GM18505 (cell line): ENCODE results near the gene SDR39U1.

ENCODE experiments used
- ATAC-seq: cut with Tn5 transposase; IDR thresholded peaks from one replicate; pipeline ENCODE4 v1.9.1; 2021; ENCODE audit not compliant: unreplicated experiment
- POLR2A ChIP-seq: IDR thresholded peaks from 4 replicates; pipeline ENCODE4 v1.6.1; 2011; ENCODE audit warnings: borderline replicate concordance; ENCODE audit not compliant: insufficient read depth, insufficient read length; ENCODE audit errors: extremely low read depth

SDR39U1 gene

GRCh38 chr14:24406416-24406815, 36.2 kb downstream of the SDR39U1 start:
- TF ChIP-seq POLR2A, result no peak
- no peak for ATAC-seq

DNA sequence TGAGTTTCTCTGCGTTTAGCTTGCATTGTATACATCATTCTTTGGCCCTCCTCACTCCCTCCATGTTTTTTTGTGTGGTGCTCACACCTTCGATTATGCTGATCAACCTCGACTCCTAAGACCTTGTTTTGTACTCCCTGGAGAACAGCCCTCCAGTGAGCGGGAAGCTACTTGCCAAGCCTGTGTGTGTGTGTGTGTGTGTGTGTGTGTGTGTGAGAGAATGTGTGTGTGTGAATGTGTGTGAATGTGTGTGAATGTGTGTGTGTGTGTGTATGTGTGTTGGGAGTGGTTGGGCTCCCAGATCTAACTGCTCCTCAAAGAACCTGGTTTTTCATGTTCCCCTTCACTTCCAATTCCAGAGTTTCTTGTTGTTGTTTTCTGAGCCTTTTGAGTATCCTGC, 37.8 kb downstream of the SDR39U1 start:
- ATAC-seq, result no peak
- TF ChIP-seq POLR2A, result no peak

GRCh38 chr14:24403294-24403998, 39.1 kb downstream of the SDR39U1 start:
- ATAC-seq, result no peak
- no peak for TF ChIP-seq POLR2A

- ATAC-seq, result no peak
- no peak for TF ChIP-seq POLR2A
These were observed 40.5 kb downstream of the SDR39U1 start for GRCh38 chr14:24401810-24402702.

GRCh38 chr14:24399999-24400718, 42.4 kb downstream of the SDR39U1 start:
- ATAC-seq, result no peak
- no peak for TF ChIP-seq POLR2A

DNA sequence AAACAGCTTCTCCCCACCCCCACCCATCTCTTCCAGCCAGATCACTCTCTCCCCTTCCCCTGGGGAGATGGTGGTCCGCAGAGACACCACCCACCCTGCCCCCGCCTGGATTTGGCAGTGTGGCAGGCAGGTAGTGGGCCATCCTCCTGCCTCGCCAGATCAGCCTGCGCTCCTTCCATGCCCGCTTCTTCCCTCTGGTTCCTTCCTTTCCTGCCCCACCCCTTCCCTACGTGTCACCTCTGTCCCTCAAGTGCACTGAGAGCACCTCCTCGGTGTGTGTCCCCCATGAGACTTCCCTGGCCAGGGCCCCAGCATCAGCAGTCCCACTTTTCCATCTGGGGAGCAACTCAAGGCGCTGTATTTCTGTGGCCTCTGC, 43.1 kb downstream of the SDR39U1 start:
- ATAC-seq, result no peak
- no peak for TF ChIP-seq POLR2A

- ATAC-seq, result no peak
- no peak for TF ChIP-seq POLR2A
These were observed 43.7 kb downstream of the SDR39U1 start, which contains the start of gene NYNRIN for GRCh38 chr14:24398653-24399446. Gene NYNRIN (plus strand): TSS chr14:24399003. CDS start chr14:24399247, 244 bp downstream.

GRCh38 chr14:24398293-24398652, 44.3 kb downstream of the SDR39U1 start:
- ATAC-seq, result no peak
- TF ChIP-seq POLR2A, result no peak

DNA sequence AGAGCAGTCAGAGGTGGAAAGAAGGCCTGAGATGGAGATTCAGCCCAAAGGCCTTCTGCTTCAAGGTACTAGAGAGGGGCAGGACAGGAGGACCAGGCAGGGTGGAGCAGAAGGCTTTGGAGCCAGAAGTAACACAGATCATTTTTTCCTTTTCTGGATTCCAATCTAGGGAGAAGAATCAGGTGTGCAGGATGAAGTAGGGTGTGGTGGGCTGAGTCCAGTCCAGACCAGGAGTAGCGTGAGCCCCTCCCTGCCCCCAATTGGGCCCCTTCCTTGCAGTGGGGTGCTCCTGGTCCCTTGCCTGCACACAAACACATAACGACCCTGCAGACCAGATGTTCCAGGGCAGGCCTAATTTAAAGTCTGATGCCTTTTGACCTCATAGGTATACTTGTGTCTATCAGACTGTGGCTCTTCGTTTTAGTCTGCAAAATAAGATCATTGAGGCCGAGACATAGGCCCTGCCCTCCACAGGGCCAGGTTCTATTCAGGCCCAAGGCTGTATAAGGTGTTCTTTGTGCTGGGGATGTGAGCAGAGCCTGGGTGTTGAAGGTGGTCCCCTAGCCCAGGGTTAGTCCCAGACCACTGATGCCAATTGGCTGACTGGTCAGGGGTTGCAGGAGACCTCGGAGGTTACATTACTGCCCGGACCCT, 44.8 kb downstream of the SDR39U1 start:
- no peak for TF ChIP-seq POLR2A
- ATAC-seq, result no peak

DNA sequence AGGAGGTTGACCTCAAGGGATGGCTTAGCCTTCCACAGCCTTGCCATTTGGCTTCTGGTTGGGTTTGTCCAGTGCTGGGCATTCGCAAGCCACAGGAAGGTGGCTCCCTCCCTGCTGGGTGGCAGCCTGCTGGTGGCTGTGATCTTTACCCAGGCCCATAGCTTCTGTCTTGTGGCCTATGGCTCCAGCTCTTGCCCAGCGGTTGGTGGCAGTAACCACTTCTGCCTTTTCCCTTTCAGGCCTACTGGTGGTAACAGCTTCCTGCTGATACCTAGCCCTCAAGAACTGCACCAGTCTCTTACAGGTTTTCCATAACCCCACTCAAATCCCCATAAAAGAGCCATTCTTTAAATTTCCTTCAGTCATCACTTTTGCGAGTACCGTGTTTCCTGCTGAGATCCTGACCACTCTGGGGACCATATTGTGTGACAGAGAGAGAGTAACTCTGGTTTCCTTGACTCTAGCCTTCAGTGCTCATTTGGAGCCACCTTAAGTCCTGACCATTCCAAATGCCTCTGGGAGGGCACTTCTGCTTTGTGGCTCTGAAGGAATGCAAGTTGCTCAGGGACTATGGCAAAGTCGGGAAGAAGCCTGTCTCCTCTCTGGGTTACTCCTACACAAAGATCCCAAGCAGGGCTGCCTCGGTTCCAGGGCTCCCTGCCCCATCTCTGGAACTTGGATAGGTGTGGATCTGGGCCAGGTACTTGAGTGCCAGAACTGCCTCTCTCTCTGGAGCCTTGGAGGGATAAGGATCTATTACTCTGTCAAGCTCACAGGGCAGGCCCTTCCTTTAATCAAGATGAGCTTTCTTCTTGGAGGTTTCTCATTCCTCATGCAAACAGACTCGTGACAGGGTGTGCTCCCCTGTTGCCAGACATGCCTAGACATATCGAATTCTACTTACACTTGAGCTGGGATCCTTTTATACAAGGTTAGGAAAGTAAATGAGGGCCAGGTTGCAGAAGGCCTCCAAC, 46.7 kb downstream of the SDR39U1 start:
- ATAC-seq, result no peak
- TF ChIP-seq POLR2A, result no peak

DNA sequence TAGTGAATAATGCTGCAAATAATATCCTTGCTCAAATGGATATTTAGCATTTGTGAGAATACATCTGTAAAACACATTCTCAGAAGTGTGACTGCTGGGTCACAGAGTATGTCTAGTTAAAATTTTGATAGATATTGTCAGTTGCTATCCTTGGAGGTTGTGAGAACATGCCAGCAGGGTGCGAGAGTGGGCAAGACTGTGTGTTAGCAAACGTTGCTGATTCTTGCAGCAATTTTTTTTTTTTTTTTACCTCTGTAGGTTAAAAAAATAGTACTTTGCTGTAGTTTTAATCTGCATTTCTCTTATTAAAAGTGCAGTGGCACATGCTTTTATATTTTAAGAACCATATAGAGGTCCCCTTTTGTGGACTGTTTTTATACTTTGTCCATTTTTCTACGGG, 48.3 kb downstream of the SDR39U1 start:
- TF ChIP-seq POLR2A, result no peak
- no peak for ATAC-seq

DNA sequence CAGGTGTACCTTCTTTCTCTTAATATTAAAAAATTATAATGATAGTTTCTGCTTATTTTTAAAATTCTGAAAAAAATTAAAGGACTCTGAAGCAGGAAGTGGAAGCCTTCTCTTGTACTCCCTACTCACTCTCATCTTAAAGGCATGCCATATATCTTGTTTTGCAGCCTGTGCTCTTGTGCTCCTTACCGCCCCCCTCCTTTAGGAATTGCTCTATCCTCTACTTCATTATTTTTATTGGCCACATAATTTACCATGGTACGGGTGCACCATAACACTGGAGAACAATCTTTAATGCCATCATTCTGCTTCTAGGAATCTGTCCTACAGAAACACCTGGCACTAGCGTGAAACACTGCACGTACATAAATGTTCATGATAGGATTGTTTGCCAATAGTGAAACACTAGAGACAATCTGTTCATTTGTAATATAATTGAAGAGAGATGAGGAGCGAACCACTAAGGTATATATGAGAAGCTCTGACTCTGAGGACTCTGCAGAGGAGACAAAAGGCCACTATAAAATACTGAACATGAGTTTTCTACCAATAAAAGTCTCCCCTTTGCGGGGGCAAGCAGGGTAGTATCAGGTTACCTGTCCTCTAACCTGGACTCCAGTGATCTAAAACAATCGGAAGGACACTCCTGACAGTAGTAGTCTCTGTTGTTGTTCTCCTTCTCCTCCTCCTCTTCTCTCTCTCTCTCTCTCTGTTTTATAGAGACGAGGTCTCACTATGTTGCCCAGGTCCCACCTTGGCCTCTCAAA, 50.1 kb downstream of the SDR39U1 start:
- TF ChIP-seq POLR2A, result no peak
- no peak for ATAC-seq
